Activated T-helper 1 cell treated with Interleukin-2 at 50 U/mL for 16 hours (primary cell): ENCODE results near the gene LHFPL4.
A peak's percentile ranks its signal among the peaks of the same experiment; 100 is the strongest.
"Not testable (repeated sequence)": the region's sequence is repeated elsewhere in the genome, so short reads cannot be mapped to it uniquely, and the experiment has no call there.

Source experiments
- DNase-seq: peaks from one replicate; pipeline ENCODE4 v3.0.0-alpha.2; 2020; ENCODE audit warnings: low read depth

LHFPL4 gene

GRCh38 chr3:9553021-9553947, at the start of gene LHFPL4:
Gene LHFPL4 (minus strand): TSS chr3:9553822. CDS start chr3:9552679, 1,143 bp downstream.
- no peak for DNase-seq

- no peak for DNase-seq
Observed at GRCh38 chr3:9602620-9603019, 49.0 kb upstream of the LHFPL4 start.

GRCh38 chr3:9601006-9601581, 47.5 kb upstream of the LHFPL4 start:
- not testable (repeated sequence) for DNase-seq

- DNase-seq = no peak
Observed at GRCh38 chr3:9600597-9600996, 47.0 kb upstream of the LHFPL4 start.

- DNase-seq = no peak
Observed at GRCh38 chr3:9598783-9599387, 45.3 kb upstream of the LHFPL4 start.

- no peak for DNase-seq
Observed at GRCh38 chr3:9595877-9596276, 42.3 kb upstream of the LHFPL4 start.

- not testable (repeated sequence) for DNase-seq
Observed at GRCh38 chr3:9591781-9592180, 38.2 kb upstream of the LHFPL4 start.

- no peak for DNase-seq
Observed at GRCh38 chr3:9590282-9590791, 36.7 kb upstream of the LHFPL4 start.

- DNase-seq = no peak
Observed at GRCh38 chr3:9583792-9584191, 30.2 kb upstream of the LHFPL4 start.

GRCh38 chr3:9583371-9583770, 29.7 kb upstream of the LHFPL4 start:
- no peak for DNase-seq

GRCh38 chr3:9582332-9582731, 28.7 kb upstream of the LHFPL4 start:
- DNase-seq = no peak

- no peak for DNase-seq
Observed at GRCh38 chr3:9581742-9582141, 28.1 kb upstream of the LHFPL4 start.

- DNase-seq = no peak
Observed at GRCh38 chr3:9569054-9569453, 15.4 kb upstream of the LHFPL4 start.

- DNase-seq = no peak
Observed at GRCh38 chr3:9565316-9565715, 11.7 kb upstream of the LHFPL4 start.

- no peak for DNase-seq
Observed at GRCh38 chr3:9563851-9564250, 10.2 kb upstream of the LHFPL4 start.

GRCh38 chr3:9560056-9560455, 6.4 kb upstream of the LHFPL4 start:
- DNase-seq = not testable (repeated sequence)

- no peak for DNase-seq
Observed at GRCh38 chr3:9553948-9554513, 409 bp upstream of the LHFPL4 start.

- DNase-seq = peak; percentile 5
Observed at GRCh38 chr3:9552252-9552999, 1.2 kb downstream of the LHFPL4 start.

- no peak for DNase-seq
Observed at GRCh38 chr3:9550999-9551398, 2.6 kb downstream of the LHFPL4 start.

- no peak for DNase-seq
Observed at GRCh38 chr3:9549600-9549999, 4.0 kb downstream of the LHFPL4 start.

- DNase-seq = no peak
Observed at GRCh38 chr3:9548991-9549390, 4.6 kb downstream of the LHFPL4 start.

- DNase-seq = no peak
Observed at GRCh38 chr3:9542182-9542581, 11.4 kb downstream of the LHFPL4 start.
